ENCODE results near the gene DGKI. TPM values are rescaled to one million over a fixed set of nuclear protein-coding genes. Genes with fewer than 3 reads are reported as not detected.

Gene DGKI
- total RNA-seq, 2 experiments from 2014 or later = 0.46 TPM; not detected in 1

DNA sequence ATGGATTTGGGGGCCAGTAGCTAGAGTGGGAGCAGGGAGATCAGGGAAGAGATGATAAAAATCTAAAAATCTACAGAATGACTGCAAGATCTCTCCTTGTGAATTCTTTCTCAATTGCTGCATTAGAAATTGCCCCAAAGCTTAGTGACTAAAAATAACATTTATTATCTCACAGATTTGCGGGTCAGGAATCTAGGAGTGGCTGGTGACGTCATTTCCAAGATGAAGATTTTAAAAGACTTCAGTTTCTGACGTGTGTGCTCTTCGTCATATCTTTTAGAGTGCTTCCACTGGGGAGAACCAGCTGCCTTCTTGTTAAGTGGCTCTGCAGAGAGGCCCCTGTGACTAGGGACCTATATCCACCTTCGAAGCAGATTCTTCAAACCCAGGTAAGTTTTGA is 112.6 kb downstream of the DGKI start:
- Histone ChIP-seq H3K4me1 (ENCODE audit: insufficient read depth, low read length, poor library complexity, severe bottlenecking) (no peaks in the 10 kb centered on the region), H4K20me1 (ENCODE audit: insufficient read depth, low read length) (no peaks in the 10 kb centered on the region), H3K27ac (ENCODE audit: low read depth, low read length, poor library complexity, severe bottlenecking) (no peak overlapping the region), H3K4me2 (ENCODE audit: low read length) (no peak overlapping the region), H3K36me3 (ENCODE audit: insufficient read depth, low read length) (no peaks in the 10 kb centered on the region), H3K79me2 (ENCODE audit: insufficient read depth, low read depth, low read length) (no peaks in the 10 kb centered on the region), H3K9me2 (ENCODE audit: insufficient read depth, low read length) (no peaks in the 10 kb centered on the region), H3K4me3 (ENCODE audit: low read depth, low read length, poor library complexity, severe bottlenecking) (no peak overlapping the region), H2AFZ (ENCODE audit: low read length) (no peak overlapping the region), H3K9me3 (ENCODE audit: low read length) (no peaks in the 10 kb centered on the region)
- no peak for DNase-seq (ENCODE audit: low spot score)
- no TSS peak for BruUV-seq (replicated peaks)
- ChIA-PET POLR2A (interaction anchor here (1.4 kb wide), 1 partner anchor 9 kb away, joined by 3 read pairs; no protein-coding TSS in a partner anchor), CTCF (ENCODE audit: unreplicated experiment) (no interaction called here)
- TF ChIP-seq, protein P1, sequence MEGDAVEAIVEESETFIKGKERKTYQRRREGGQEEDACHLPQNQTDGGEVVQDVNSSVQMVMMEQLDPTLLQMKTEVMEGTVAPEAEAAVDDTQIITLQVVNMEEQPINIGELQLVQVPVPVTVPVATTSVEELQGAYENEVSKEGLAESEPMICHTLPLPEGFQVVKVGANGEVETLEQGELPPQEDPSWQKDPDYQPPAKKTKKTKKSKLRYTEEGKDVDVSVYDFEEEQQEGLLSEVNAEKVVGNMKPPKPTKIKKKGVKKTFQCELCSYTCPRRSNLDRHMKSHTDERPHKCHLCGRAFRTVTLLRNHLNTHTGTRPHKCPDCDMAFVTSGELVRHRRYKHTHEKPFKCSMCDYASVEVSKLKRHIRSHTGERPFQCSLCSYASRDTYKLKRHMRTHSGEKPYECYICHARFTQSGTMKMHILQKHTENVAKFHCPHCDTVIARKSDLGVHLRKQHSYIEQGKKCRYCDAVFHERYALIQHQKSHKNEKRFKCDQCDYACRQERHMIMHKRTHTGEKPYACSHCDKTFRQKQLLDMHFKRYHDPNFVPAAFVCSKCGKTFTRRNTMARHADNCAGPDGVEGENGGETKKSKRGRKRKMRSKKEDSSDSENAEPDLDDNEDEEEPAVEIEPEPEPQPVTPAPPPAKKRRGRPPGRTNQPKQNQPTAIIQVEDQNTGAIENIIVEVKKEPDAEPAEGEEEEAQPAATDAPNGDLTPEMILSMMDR (conservative IDR thresholded peaks at IDR 0.05; ENCODE audit: low read length) = no peak
- TF ChIP-seq EZH2phosphoT487 (IDR thresholded peaks at IDR 0.05; ENCODE audit: borderline replicate concordance, low read depth, low read length) = no peak
- intact Hi-C loops (cut with micrococcal nuclease; ENCODE audit: unreplicated experiment) = no loop called here

DNA sequence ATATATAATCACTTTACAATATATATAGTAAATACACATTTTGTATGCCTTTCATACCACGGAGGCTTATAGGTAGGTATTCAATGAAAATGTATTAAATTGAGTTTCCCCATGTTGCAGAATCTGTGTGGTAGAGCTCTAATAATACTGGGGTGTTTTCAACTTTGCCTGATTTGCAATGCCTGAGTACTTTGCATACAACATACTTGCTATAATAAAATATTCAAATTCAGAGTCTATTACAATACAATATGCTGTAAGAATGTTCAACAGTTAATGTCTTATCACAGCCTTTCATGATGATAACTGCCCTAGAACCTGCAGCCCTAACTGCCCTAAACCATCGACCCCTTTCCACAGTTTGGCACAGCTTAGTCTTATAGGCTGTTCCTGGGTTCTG is 114.6 kb downstream of the DGKI start:
- H2AFZ ChIP-seq (ENCODE audit: low read length) = no peak overlapping the region
- no TSS peak for BruUV-seq (replicated peaks)
- no peaks in the 10 kb centered on the region for H4K20me1 ChIP-seq (ENCODE audit: insufficient read depth, low read length)
- no peaks in the 10 kb centered on the region for H3K9me3 ChIP-seq (ENCODE audit: low read length)
- H3K79me2 ChIP-seq (ENCODE audit: insufficient read depth, low read depth, low read length) = no peaks in the 10 kb centered on the region
- intact Hi-C loops (cut with micrococcal nuclease; ENCODE audit: unreplicated experiment) = no loop called here
- H3K27ac ChIP-seq (ENCODE audit: low read depth, low read length, poor library complexity, severe bottlenecking) = no peak overlapping the region
- CTCF ChIA-PET (ENCODE audit: unreplicated experiment) = no interaction called here
- H3K4me3 ChIP-seq (ENCODE audit: low read depth, low read length, poor library complexity, severe bottlenecking) = no peak overlapping the region
- DNase-seq (ENCODE audit: low spot score) = no peak
- H3K9me2 ChIP-seq (ENCODE audit: insufficient read depth, low read length) = no peaks in the 10 kb centered on the region
- no peaks in the 10 kb centered on the region for H3K36me3 ChIP-seq (ENCODE audit: insufficient read depth, low read length)
- no peak for TF ChIP-seq EZH2phosphoT487 (IDR thresholded peaks at IDR 0.05; ENCODE audit: borderline replicate concordance, low read depth, low read length)
- TF ChIP-seq, protein P1 (conservative IDR thresholded peaks at IDR 0.05; ENCODE audit: low read length) = no peak
- no peaks in the 10 kb centered on the region for H3K4me1 ChIP-seq (ENCODE audit: insufficient read depth, low read length, poor library complexity, severe bottlenecking)
- POLR2A ChIA-PET = interaction anchor here (0.5 kb wide), 1 partner anchor 599 kb away, joined by 3 read pairs; no protein-coding TSS in a partner anchor
- H3K4me2 ChIP-seq (ENCODE audit: low read length) = no peak overlapping the region

DNA sequence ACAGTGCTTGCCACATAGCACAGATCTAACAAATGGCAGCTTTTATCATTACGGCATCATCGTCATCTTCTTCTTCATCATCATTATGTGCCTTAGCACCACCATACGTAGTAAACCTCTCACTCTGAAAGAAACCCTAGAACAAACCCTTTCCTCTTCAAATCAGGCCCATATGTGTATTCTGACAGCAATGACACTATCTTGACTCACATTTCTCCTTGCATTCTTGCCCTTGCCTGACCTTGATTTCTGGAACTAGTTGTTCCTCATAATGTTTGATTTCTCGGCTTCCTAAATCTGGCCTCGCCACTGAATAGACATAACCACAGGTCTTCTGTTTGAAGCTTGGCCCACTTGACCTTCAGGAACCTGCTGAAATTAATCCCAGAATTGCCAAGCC is 115.3 kb downstream of the DGKI start:
- no TSS peak for BruUV-seq (replicated peaks)

More for the DNA sequence above, 115.3 kb downstream of the DGKI start:
- H3K4me3 ChIP-seq (ENCODE audit: low read depth, low read length, poor library complexity, severe bottlenecking) = no peak overlapping the region
- H3K9me3 ChIP-seq (ENCODE audit: low read length) = no peaks in the 10 kb centered on the region
- H3K9me2 ChIP-seq (ENCODE audit: insufficient read depth, low read length) = no peaks in the 10 kb centered on the region
- H3K27ac ChIP-seq (ENCODE audit: low read depth, low read length, poor library complexity, severe bottlenecking) = no peak overlapping the region
- intact Hi-C loops (cut with micrococcal nuclease; ENCODE audit: unreplicated experiment) = no loop called here
- no peaks in the 10 kb centered on the region for H3K36me3 ChIP-seq (ENCODE audit: insufficient read depth, low read length)
- H2AFZ ChIP-seq (ENCODE audit: low read length) = no peak overlapping the region
- ChIA-PET CTCF (ENCODE audit: unreplicated experiment) (no interaction called here), POLR2A (no interaction called here)
- H4K20me1 ChIP-seq (ENCODE audit: insufficient read depth, low read length) = no peaks in the 10 kb centered on the region
- TF ChIP-seq, protein P1 (conservative IDR thresholded peaks at IDR 0.05; ENCODE audit: low read length) = no peak
- no peaks in the 10 kb centered on the region for H3K79me2 ChIP-seq (ENCODE audit: insufficient read depth, low read depth, low read length)
- no peak for DNase-seq (ENCODE audit: low spot score)
- H3K4me2 ChIP-seq (ENCODE audit: low read length) = no peak overlapping the region
- H3K4me1 ChIP-seq (ENCODE audit: insufficient read depth, low read length, poor library complexity, severe bottlenecking) = no peaks in the 10 kb centered on the region
